Kidney (tissue), 14 donors: ENCODE results near the gene HOXA13. TPM values are rescaled to one million over a fixed set of nuclear protein-coding genes. Genes with fewer than 3 reads are reported as not detected.
A peak's percentile ranks its signal among the peaks of the same experiment; 100 is the strongest.

Experiments
- DNase-seq, 5 donors: peaks; one replicate each; pipeline ENCODE4 v3.0.0-alpha.2; 2013 to 2020
- FAIRE-seq: peaks from 2 replicates; lab custom pipeline; 2012; peaks lifted over from hg19 to GRCh38; lab: Jason Lieb, UNC
- H3K27ac ChIP-seq, 2 donors: one replicate each; pipeline ENCODE4 v1.7.0; 2013; ENCODE audit warnings: low read depth in 2 of 2, low read length in 2 of 2, inconsistent platforms in 1 of 2
- H3K27me3 ChIP-seq: one replicate; pipeline ENCODE4 v1.7.1; 2013; ENCODE audit warnings: low read length, inconsistent platforms; ENCODE audit not compliant: control insufficient read depth, insufficient read depth
- H3K36me3 ChIP-seq, 3 donors: one replicate each; pipeline versions ENCODE4 v1.7.0 to v1.7.1; 2013; ENCODE audit warnings: low read length in 3 of 3, control low read depth in 1 of 3, inconsistent platforms in 1 of 3; ENCODE audit not compliant: insufficient read depth in 3 of 3, control insufficient read depth in 2 of 3
- H3K4me1 ChIP-seq, 3 donors: one replicate each; pipeline versions ENCODE4 v1.7.0 to v1.7.1; 2013; ENCODE audit warnings: low read length in 3 of 3, inconsistent platforms in 1 of 3, low read depth in 1 of 3; ENCODE audit not compliant: control insufficient read depth in 2 of 3, insufficient read depth in 2 of 3
- H3K4me3 ChIP-seq, 3 donors: one replicate each; pipeline versions ENCODE4 v1.7.0 to v1.8.1; 2013; ENCODE audit warnings: low read length in 3 of 3, control low read depth in 1 of 3, inconsistent platforms in 1 of 3
- H3K9ac ChIP-seq, 3 donors: one replicate each; pipeline versions ENCODE4 v1.7.0 to v1.7.1; 2013; ENCODE audit warnings: low read length in 3 of 3, control low read depth in 1 of 3, inconsistent platforms in 1 of 3
- H3K9me3 ChIP-seq, 3 donors: one replicate each; pipeline versions ENCODE4 v1.7.0 to v1.7.1; 2013; ENCODE audit warnings: low read length in 3 of 3, control low read depth in 1 of 3, inconsistent platforms in 1 of 3; ENCODE audit not compliant: control insufficient read depth in 2 of 3, insufficient read depth in 1 of 3
- intact Hi-C: fragments of 100-400 bp; cut with DNase I; formaldehyde crosslinking; loops from one replicate; pipeline ENCODE4 v1.11.1; 2022
- polyA plus RNA-seq: library from polyadenylated mRNA; stranded (reverse); fragments of 350-450 nt; fragmentation: Illumina TruSeq; extraction: RNeasy Lipid Tissue Mini Kit (QIAGEN cat#74804); gene quantifications from one replicate; pipeline ENCODE4 v1.2.3, GENCODE V29; 2014; ENCODE audit warnings: low read depth, low replicate concordance; ENCODE audit not compliant: insufficient read depth
- total RNA-seq: library from RNA; stranded (reverse); fragmentation: NEBNext Ultra II Directional; extraction: Animal tissue kit (Norgen Biotek cat#: 25700); gene quantifications from one replicate; pipeline ENCODE4 v1.2.1, GENCODE V29; 2021
- TF ChIP-seq, protein P1 (sequence below): IDR thresholded peaks from 3 replicates; pipeline ENCODE4 v1.5.1; 2012; ENCODE audit warnings: mild to moderate bottlenecking, moderate library complexity, borderline replicate concordance; ENCODE audit not compliant: insufficient read depth; ENCODE audit errors: extremely low read depth
- donor health status: control.
- donor health status: control.
- donor health status: control.
- donor health status: control.
- donor health status: control.
- donor health status: DM: yes; HTN: yes; CAD: no.
- donor health status: Normal renal cell carcinoma (clear cell type).

Gene HOXA13
- total and polyA plus RNA-seq, 2 donors from 2014 or later = 0.17 to 0.44 TPM

DNA sequence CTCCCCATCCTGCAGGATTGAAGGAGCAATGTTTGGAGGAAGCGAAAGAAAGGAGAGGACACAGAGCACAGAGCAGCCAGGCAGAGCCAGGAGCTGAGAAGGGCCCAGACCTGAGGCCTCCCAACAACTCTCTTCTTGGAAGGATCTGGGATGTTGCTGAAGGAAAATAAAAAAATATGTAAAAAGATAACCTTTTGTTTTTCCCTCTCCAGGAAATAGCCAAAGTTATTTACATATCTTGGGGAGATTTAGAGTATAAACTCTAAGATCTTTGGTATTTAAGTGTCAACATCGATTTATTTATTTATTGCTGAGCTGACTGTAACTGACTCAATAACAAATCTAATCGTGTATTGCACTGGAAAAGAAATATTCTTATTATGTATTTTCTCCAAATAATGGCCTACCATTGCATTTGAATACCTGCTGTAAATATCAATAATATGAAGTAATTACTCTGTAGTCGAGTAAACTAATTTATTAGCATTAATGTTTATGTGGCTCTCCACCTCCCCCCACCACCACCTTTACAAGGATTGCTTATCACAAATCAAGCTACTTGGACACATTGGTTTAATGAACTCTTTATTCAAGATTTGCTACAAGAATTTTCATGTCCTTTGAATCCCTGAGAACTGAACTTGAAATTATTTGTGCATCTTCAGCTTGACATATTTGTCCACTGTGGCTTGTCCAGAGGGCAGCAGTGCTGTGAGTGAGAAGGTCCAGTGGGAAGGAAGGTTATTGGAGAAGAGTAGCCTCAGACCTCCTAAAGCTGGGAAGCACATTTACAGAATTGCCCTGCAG is 13.0 kb downstream of the HOXA13 start:
- DNase-seq = peak; percentile 35 to 85 (median 52)
- Histone ChIP-seq H3K9me3 (no peaks in the 10 kb centered on the region), H3K27ac (peak overlapping the region; percentile 87 to 92), H3K36me3 (no peaks in the 10 kb centered on the region), H3K9ac (peak overlapping the region in 2 of 3 donors; percentile 67 to 74), H3K4me1 (peaks cover 0 to 4% (median 0%) of the 10 kb centered on the region in 3 donors), H3K4me3 (peak overlapping the region in 2 of 3 donors; percentile 68 to 95), H3K27me3 (peaks cover 10% of the 10 kb centered on the region)
- TF ChIP-seq, protein P1, sequence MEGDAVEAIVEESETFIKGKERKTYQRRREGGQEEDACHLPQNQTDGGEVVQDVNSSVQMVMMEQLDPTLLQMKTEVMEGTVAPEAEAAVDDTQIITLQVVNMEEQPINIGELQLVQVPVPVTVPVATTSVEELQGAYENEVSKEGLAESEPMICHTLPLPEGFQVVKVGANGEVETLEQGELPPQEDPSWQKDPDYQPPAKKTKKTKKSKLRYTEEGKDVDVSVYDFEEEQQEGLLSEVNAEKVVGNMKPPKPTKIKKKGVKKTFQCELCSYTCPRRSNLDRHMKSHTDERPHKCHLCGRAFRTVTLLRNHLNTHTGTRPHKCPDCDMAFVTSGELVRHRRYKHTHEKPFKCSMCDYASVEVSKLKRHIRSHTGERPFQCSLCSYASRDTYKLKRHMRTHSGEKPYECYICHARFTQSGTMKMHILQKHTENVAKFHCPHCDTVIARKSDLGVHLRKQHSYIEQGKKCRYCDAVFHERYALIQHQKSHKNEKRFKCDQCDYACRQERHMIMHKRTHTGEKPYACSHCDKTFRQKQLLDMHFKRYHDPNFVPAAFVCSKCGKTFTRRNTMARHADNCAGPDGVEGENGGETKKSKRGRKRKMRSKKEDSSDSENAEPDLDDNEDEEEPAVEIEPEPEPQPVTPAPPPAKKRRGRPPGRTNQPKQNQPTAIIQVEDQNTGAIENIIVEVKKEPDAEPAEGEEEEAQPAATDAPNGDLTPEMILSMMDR = no peak
- intact Hi-C loops = no loop called here
- no peak for FAIRE-seq

DNA sequence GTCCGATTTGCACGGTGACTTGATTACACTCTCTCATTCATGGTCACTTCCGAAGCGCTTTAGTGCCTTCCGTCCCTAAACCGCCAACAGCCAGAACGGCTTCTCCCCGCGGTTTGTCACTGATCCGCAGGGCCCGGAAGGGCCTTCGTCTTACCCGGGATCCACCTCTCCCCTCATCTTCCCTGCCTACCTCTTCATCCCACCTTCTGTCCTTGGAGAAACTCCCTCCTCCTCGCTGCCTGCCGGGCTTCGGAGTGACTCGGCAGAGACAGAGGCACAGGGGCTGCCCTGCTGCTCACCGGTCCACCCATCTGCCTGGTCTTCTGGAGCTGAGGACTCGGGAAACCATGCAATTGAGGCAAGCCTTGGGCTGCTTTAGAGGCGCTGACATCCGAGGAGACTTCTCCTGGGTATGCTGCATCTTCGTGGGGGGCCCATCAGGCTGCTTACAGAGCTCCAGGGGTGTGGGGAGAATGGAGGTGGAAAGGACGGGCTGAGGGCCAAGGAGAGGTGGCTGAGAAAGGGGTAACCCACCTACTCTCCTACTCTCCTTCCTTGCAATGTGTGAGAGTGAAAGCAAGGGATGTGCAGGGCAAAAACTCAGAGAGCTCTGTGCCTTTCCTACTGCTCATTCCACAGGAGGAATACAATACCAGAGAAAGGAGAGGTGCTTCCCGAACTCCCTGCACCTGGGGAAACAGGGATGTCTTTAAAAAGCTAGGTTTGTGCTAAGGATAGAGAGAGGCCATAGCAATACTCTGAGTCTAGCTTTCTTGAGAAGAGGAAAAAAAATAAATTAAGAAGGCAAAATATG is 13.8 kb downstream of the HOXA13 start:
- peak overlapping the region; percentile 87 to 92 for H3K27ac ChIP-seq
- H3K27me3 ChIP-seq = peaks cover 4% of the 10 kb centered on the region
- DNase-seq = peak in 4 of 5 donors; percentile 31 to 69 (median 65)
- H3K9me3 ChIP-seq = no peaks in the 10 kb centered on the region
- no peak for FAIRE-seq
- intact Hi-C loops = no loop called here
- peak overlapping the region; percentile 22 to 74 (median 67) for H3K9ac ChIP-seq
- TF ChIP-seq, protein P1 = no peak
- peaks cover 0 to 4% (median 0%) of the 10 kb centered on the region in 3 donors for H3K4me1 ChIP-seq
- H3K4me3 ChIP-seq = peak overlapping the region; percentile 51 to 95 (median 68)
- H3K36me3 ChIP-seq = no peaks in the 10 kb centered on the region

DNA sequence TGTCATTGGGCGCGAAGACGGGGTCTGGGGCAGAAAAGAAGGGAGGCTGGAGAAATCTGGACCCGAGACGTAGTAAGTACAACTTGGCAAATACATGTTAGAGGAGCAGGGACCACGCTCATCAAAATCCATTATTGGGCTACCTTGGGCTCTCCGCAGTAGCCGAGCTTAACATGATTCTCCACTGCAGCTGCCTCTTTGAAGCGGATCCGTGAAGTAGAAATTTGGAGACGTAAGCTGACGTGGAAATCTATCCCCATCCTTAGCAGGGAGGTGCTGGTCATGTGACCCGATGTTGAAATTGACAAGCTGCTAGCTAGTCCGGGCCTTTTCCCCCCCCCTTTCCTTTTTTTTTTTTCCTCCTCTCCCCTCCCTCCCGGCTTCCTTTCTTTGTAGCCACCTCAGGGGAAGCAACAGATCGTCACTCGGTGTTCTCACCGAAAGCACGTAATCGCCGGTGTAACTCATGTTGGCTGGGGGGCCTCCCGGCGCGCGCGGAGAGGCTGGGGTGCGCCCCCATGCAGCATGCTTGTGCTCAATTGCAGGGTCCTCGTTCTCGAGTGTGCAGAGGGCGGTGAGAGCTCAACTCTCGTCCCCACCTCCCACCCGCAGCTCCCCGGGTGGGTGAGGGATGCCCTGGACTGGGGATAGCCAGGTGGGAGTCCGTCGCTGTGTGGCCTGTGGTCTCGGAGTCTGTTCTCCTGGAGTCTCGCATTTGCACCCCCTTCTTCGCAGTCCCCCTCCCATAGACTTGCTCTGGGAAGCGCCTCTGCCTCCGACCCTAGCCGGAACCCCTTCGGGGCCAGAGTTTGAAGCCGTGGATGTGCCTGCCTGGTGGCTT is 14.7 kb downstream of the HOXA13 start, which contains the start of gene HOXA11:
TSS of gene HOXA11 (minus strand) at position 220 of the 841 bp plus-strand sequence. CDS start at position 132, 88 bp downstream.
- Histone ChIP-seq H3K27me3 (peaks cover 4% of the 10 kb centered on the region), H3K27ac (peak within 1 kb of the TSS; percentile 87 to 92), H3K4me3 (peak within 1 kb of the TSS; percentile 68 to 95 (median 68)), H3K36me3 (no peaks in the 10 kb centered on the region), H3K9ac (peak within 1 kb of the TSS; percentile 50 to 93 (median 67)), H3K9me3 (no peaks in the 10 kb centered on the region), H3K4me1 (peaks cover 0 to 4% (median 0%) of the 10 kb centered on the region in 3 donors)
- DNase-seq (peak; percentile 82 to 98 (median 94)), FAIRE-seq (no peak)
- intact Hi-C loops = no loop called here
- TF ChIP-seq, protein P1 = no peak
